NT2/D1 (cell line): Measurements from ENCODE around the gene MCOLN1.

Experiments
- SUZ12 ChIP-seq: IDR thresholded peaks from 2 replicates; pipeline ENCODE4 v1.6.1; 2011; ENCODE audit not compliant: insufficient read length, insufficient read depth; ENCODE audit errors: extremely low read depth
- YY1 ChIP-seq: IDR thresholded peaks from 2 replicates; pipeline ENCODE4 v1.6.1; 2011; ENCODE audit not compliant: insufficient read length, insufficient read depth

DNA sequence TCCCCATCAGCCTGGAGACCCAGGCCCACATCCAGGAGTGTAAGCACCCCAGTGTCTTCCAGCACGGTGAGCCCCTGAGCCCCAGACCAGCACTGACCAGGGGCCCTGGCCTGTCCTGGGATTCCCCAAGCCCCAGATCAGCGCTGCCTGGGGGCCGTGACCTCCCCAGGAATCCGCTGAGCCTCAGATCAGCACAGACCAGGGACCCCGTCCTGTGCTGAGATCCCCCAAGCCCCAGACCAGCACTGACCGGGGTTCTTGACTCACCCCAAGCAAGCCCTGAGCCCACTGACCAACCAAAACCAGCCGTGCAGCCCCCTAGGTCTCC lies 5.7 kb downstream of the MCOLN1 start:
- TF ChIP-seq SUZ12, result no peak
- no peak for TF ChIP-seq YY1
